A549 (cell line): ENCODE results near the gene COMMD4.
"Not testable (repeated sequence)": the region's sequence is repeated elsewhere in the genome, so short reads cannot be mapped to it uniquely, and the experiment has no call there.

Source experiments
- BHLHE40 ChIP-seq: IDR thresholded peaks from 2 replicates; pipeline ENCODE4 v1.6.1; 2012; ENCODE audit warnings: low read depth, low read length, inconsistent platforms
- EP300 ChIP-seq, 2 experiments: fragments of >200 bp; sonication (Bioruptor Twin); formaldehyde crosslinking; IDR thresholded peaks; 2 replicates in 1 of 2; 3 replicates in 1 of 2; pipeline ENCODE4 v1.6.1; 2016 to 2017
- KDM5A ChIP-seq: fragments of 200-600 bp; sonication (generic); IDR thresholded peaks from 2 replicates; pipeline ENCODE4 v1.6.1; 2016; ENCODE audit warnings: antibody characterized with exemption, mild to moderate bottlenecking
- NR3C1 ChIP-seq: fragments of >200 bp; sonication (Bioruptor Twin); formaldehyde crosslinking; IDR thresholded peaks from 3 replicates; pipeline ENCODE4 v1.6.1; 2017
- SMC3 ChIP-seq: fragments of >200 bp; sonication (Bioruptor Twin); formaldehyde crosslinking; IDR thresholded peaks from 3 replicates; pipeline ENCODE4 v1.6.1; 2018; ENCODE audit warnings: inconsistent platforms
- TF ChIP-seq, protein P1 (sequence below): fragments of >200 bp; sonication (Bioruptor Twin); formaldehyde crosslinking; IDR thresholded peaks from 3 replicates; pipeline ENCODE4 v1.5.1; 2016
- TF ChIP-seq, protein P2 (sequence below): fragments of 450-650 bp; IDR thresholded peaks from 2 replicates; pipeline ENCODE4 v1.6.1; 2014; ENCODE audit warnings: antibody characterized with exemption
- TF ChIP-seq, protein P3 (sequence below): IDR thresholded peaks from 2 replicates; pipeline ENCODE4 v1.6.1; 2012

DNA sequence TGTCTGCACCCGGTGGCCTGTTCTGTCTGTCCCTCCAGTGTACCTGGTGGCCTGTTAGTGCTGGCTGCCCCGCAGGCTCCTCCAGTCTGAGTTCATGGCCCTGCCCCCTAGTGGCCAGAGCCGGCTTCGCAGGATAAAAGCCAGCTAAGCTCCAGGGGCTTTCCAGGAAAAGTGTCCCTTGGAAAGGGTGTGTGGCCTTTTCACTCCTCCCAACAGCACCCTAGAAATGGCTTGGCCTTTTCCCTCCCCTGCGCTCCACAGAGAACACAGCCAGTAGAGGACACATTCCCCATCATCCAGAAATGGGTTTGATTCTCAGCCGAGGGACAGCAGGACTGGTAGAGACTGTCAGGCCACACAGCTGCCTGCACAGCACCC, 36.6 kb upstream of the COMMD4 start:
- TF ChIP-seq, protein P1, sequence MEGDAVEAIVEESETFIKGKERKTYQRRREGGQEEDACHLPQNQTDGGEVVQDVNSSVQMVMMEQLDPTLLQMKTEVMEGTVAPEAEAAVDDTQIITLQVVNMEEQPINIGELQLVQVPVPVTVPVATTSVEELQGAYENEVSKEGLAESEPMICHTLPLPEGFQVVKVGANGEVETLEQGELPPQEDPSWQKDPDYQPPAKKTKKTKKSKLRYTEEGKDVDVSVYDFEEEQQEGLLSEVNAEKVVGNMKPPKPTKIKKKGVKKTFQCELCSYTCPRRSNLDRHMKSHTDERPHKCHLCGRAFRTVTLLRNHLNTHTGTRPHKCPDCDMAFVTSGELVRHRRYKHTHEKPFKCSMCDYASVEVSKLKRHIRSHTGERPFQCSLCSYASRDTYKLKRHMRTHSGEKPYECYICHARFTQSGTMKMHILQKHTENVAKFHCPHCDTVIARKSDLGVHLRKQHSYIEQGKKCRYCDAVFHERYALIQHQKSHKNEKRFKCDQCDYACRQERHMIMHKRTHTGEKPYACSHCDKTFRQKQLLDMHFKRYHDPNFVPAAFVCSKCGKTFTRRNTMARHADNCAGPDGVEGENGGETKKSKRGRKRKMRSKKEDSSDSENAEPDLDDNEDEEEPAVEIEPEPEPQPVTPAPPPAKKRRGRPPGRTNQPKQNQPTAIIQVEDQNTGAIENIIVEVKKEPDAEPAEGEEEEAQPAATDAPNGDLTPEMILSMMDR, result peak; percentile 58
- peak; percentile 51; the same call in 2 of the 3 replicates for TF ChIP-seq SMC3
- TF ChIP-seq EP300 (IDR thresholded peaks at IDR 0.05); BHLHE40; NR3C1; KDM5A: not testable (repeated sequence)
- TF ChIP-seq, protein P2, sequence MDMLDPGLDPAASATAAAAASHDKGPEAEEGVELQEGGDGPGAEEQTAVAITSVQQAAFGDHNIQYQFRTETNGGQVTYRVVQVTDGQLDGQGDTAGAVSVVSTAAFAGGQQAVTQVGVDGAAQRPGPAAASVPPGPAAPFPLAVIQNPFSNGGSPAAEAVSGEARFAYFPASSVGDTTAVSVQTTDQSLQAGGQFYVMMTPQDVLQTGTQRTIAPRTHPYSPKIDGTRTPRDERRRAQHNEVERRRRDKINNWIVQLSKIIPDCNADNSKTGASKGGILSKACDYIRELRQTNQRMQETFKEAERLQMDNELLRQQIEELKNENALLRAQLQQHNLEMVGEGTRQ, result not testable (repeated sequence)
- TF ChIP-seq, protein P3, sequence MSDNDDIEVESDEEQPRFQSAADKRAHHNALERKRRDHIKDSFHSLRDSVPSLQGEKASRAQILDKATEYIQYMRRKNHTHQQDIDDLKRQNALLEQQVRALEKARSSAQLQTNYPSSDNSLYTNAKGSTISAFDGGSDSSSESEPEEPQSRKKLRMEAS, result not testable (repeated sequence)
